HepG2 (cell line): ENCODE measurements around the gene CLASP1. TPM values are rescaled to one million over a fixed set of nuclear protein-coding genes. Genes with fewer than 3 reads are reported as not detected.

Experiments
- ATF7-NPFF ChIP-seq: sonication (generic); formaldehyde crosslinking; IDR thresholded peaks from 2 replicates; pipeline ENCODE4 v1.8.1; 2023; ENCODE audit warnings: mild to moderate bottlenecking, low read depth, missing genetic modification reagents, moderate library complexity
- CSRNP2 ChIP-seq: sonication (generic); formaldehyde crosslinking; conservative IDR thresholded peaks from 2 replicates; pipeline ENCODE4 v1.8.0; 2022; ENCODE audit warnings: low read depth, missing genetic modification reagents
- DNMT1 ChIP-seq: sonication (generic); formaldehyde crosslinking; IDR thresholded peaks from 2 replicates; pipeline ENCODE4 v1.5.1; 2020; ENCODE audit warnings: mild to moderate bottlenecking, missing genetic modification reagents
- DZIP1 ChIP-seq: sonication (generic); formaldehyde crosslinking; IDR thresholded peaks from 2 replicates; pipeline ENCODE4 v1.5.0; 2020; ENCODE audit warnings: mild to moderate bottlenecking, missing genetic modification reagents
- FLYWCH1 ChIP-seq: sonication (generic); formaldehyde crosslinking; IDR thresholded peaks from 2 replicates; pipeline ENCODE4 v1.8.1; 2023; ENCODE audit warnings: mild to moderate bottlenecking, missing genetic modification reagents
- HHEX ChIP-seq: IDR thresholded peaks from 2 replicates; pipeline ENCODE4 v1.6.1; 2016; ENCODE audit warnings: control low read depth
- KLF12 ChIP-seq: sonication (generic); formaldehyde crosslinking; IDR thresholded peaks from 2 replicates; pipeline ENCODE4 v1.4.0; 2020; ENCODE audit warnings: missing genetic modification reagents, borderline replicate concordance
- MAZ ChIP-seq, 2 experiments: sonication (generic) in 1 of 2; formaldehyde crosslinking in 1 of 2; IDR thresholded peaks; 2 replicates each; pipeline versions ENCODE4 v1.5.0 to v1.6.1; 2012 to 2020; ENCODE audit warnings: low read depth in 2 of 2, mild to moderate bottlenecking in 2 of 2, borderline replicate concordance in 1 of 2, improper control_type of control experiment in 1 of 2, low read length in 1 of 2, missing genetic modification reagents in 1 of 2, moderate library complexity in 1 of 2
- PAXIP1 ChIP-seq: sonication (generic); formaldehyde crosslinking; conservative IDR thresholded peaks from 2 replicates; pipeline ENCODE4 v1.4.0; 2020; ENCODE audit warnings: mild to moderate bottlenecking, missing genetic modification reagents, moderate library complexity
- PHF21A ChIP-seq: sonication (generic); formaldehyde crosslinking; IDR thresholded peaks from 2 replicates; pipeline ENCODE4 v1.5.0; 2020; ENCODE audit warnings: mild to moderate bottlenecking, missing genetic modification reagents
- RBFOX2 ChIP-seq: fragments of 200-400 bp; formaldehyde crosslinking; IDR thresholded peaks from 2 replicates; pipeline ENCODE4 v1.6.1; 2017; ENCODE audit warnings: low read depth, mild to moderate bottlenecking, low read length
- SNAPC4 ChIP-seq: sonication (generic); formaldehyde crosslinking; IDR thresholded peaks from 2 replicates; pipeline ENCODE4 v1.4.0; 2020; ENCODE audit warnings: mild to moderate bottlenecking, missing genetic modification reagents
- SP4 ChIP-seq: sonication (generic); formaldehyde crosslinking; IDR thresholded peaks from 2 replicates; pipeline ENCODE4 v1.8.1; 2023; ENCODE audit warnings: mild to moderate bottlenecking, missing genetic modification reagents
- ZNF761 ChIP-seq: sonication (generic); formaldehyde crosslinking; conservative IDR thresholded peaks from 2 replicates; pipeline ENCODE4 v1.4.0; 2020; ENCODE audit warnings: mild to moderate bottlenecking, missing genetic modification reagents
- ZNF883 ChIP-seq: sonication (generic); formaldehyde crosslinking; IDR thresholded peaks from 2 replicates; pipeline ENCODE4 v1.5.1; 2020; ENCODE audit warnings: mild to moderate bottlenecking, missing genetic modification reagents; ENCODE audit errors: not compliant biosample characterization
- ZNF891 ChIP-seq: sonication (generic); formaldehyde crosslinking; IDR thresholded peaks from 2 replicates; pipeline ENCODE4 v1.5.0; 2020; ENCODE audit warnings: mild to moderate bottlenecking, missing genetic modification reagents
- polyA plus RNA-seq, 8 experiments: library from polyadenylated mRNA; depleted of rRNA in 3 of 8; stranded (reverse) in 7 of 8; unstranded in 1 of 8; fragments of >200 nt; fragmentation: Illumina TruSeq in 4 of 8; extraction: Trizol in 4 of 8; gene quantifications; 2 replicates each; pipeline versions ENCODE4 v1.2.1 to v1.2.3, GENCODE V29; 2011 to 2016; ENCODE audit warnings: low read depth in 4 of 8, missing spikeins in 1 of 8, mixed read lengths in 1 of 8; ENCODE audit not compliant: insufficient read depth in 1 of 8
- total RNA-seq, 5 experiments: library from RNA; depleted of rRNA; stranded (reverse); fragments of >200 nt; fragmentation: Illumina TruSeq; extraction: Trizol; gene quantifications; 2 replicates each; pipeline ENCODE4 v1.2.3, GENCODE V29; 2016; ENCODE audit warnings: low read depth in 1 of 5

CLASP1 gene
- total and polyA plus RNA-seq, 2 of the 13 experiments (the other 11 are each of a cell fraction or from before 2014, with no cell fraction given): 11.7 to 47.9 TPM

GRCh38 chr2:121649149-121649595 is at the start of gene CLASP1 (continued):
- TF ChIP-seq SNAPC4 (CRISPR knock-in tag) (peak; percentile 21; the same call in 1 of the 2 replicates), RBFOX2 (peak; percentile 65), ATF7-NPFF (no peak), FLYWCH1 (CRISPR knock-in tag) (no peak), DZIP1 (peak; percentile 26; the same call in 1 of the 2 replicates), PHF21A (CRISPR knock-in tag) (no peak), SP4 (CRISPR knock-in tag) (no peak; the same call in 1 of the 2 replicates), ZNF761 (0 out of 2 replicates have a peak, but pooled peaks have one; percentile 22), ZNF883 (CRISPR knock-in tag) (peak; percentile 94), MAZ (IDR thresholded peaks at IDR 0.05; ENCODE audit: borderline replicate concordance, low read depth, low read length) (0 out of 2 replicates have a peak, but pooled peaks have one; percentile 7), MAZ (CRISPR knock-in tag; IDR thresholded peaks at IDR 0.05; ENCODE audit: low read depth) (no peak; the same call in 1 of the 2 replicates), ZNF891 (CRISPR knock-in tag) (0 out of 2 replicates have a peak, but pooled peaks have one; percentile 8), PAXIP1 (CRISPR knock-in tag) (no peak), DNMT1 (CRISPR knock-in tag) (0 out of 2 replicates have a peak, but pooled peaks have one; percentile 8), HHEX (CRISPR knock-in tag) (0 out of 2 replicates have a peak, but pooled peaks have one; percentile 13), KLF12 (CRISPR knock-in tag) (no peak), CSRNP2 (CRISPR knock-in tag) (no peak)
